Measurements from ENCODE around the gene IL27RA. TPM values are rescaled to one million over a fixed set of nuclear protein-coding genes. Genes with fewer than 3 reads are reported as not detected.
A peak's percentile ranks its signal among the peaks of the same experiment; 100 is the strongest.

Gene IL27RA
- total and polyA plus RNA-seq, 2 donors (not counting 1 experiment from before 2014, with no cell fraction given): 36.2 to 38.6 TPM

GRCh38 chr19:13987101-13987890 lies 44.3 kb upstream of the IL27RA start:
- Histone ChIP-seq H4K20me1 (ENCODE audit: control insufficient read depth, insufficient read depth, low read length, poor library complexity, severe bottlenecking) (peaks cover 5% of the 10 kb centered on the region), H3K27me3 (replicated peaks in 1 of 4; ENCODE audit: control extremely low read depth in 1 of 4, control insufficient read depth in 3 of 4, insufficient read depth in 4 of 4, low read length in 3 of 4) (no peaks in the 10 kb centered on the region), H3K4me3 (ENCODE audit: control extremely low read depth in 1 of 5, extremely low read depth in 1 of 5, insufficient read depth in 1 of 5, low read depth in 2 of 5, low read length in 4 of 5) (peak overlapping the region; percentile 9 to 54 (median 35)), H3K4me1 (ENCODE audit: control insufficient read depth in 2 of 2, insufficient read depth in 2 of 2, low read length in 2 of 2) (peaks cover 51 to 61% of the 10 kb centered on the region in 2 donors), H3K79me2 (ENCODE audit: control insufficient read depth, insufficient read depth, low read length) (peaks cover 46% of the 10 kb centered on the region), H3K4me2 (replicated peaks; ENCODE audit: low read depth, low read length, poor library complexity, severe bottlenecking) (peak overlapping the region; percentile 89), H3K9me3 (ENCODE audit: control extremely low read depth in 1 of 3, control insufficient read depth in 2 of 3, insufficient read depth in 1 of 3, low read length in 2 of 3) (no peaks in the 10 kb centered on the region), H3K27ac (ENCODE audit: low read length in 2 of 2) (peak overlapping the region; percentile 95 to 99), H2AFZ (ENCODE audit: insufficient read depth, low read depth, low read length, poor library complexity, severe bottlenecking) (peak overlapping the region; percentile 71), H3K36me3 (replicated peaks in 1 of 2; ENCODE audit: control extremely low read depth in 1 of 2, control insufficient read depth in 1 of 2, extremely low read depth in 1 of 2, insufficient read depth in 2 of 2, low read length in 1 of 2) (peaks cover 0 to 22% of the 10 kb centered on the region in 2 experiments), H3K9ac (ENCODE audit: low read length) (peak overlapping the region; percentile 65)
- no peak for ATAC-seq (ENCODE audit: low read depth)
- ChIA-PET POLR2A (interaction anchor here (0.6 to 3.5 kb wide), 9 partner anchors 11 to 141 kb away, joined by 3 to 42 read pairs (median 3); partner anchors contain the start of genes DCAF15, IL27RA and RFX1), CTCF (interaction anchor here (0.8 to 5.4 kb wide), 10 partner anchors 11 to 108 kb away, joined by 3 to 29 read pairs (median 4); partner anchors contain the start of genes DCAF15 and IL27RA)
- no peaks in the 10 kb centered on the region for H3K9me3 Mint-ChIP-seq (ENCODE audit: insufficient read depth)
- peak overlapping the region; percentile 71 for H3K4me3 Mint-ChIP-seq
- 44% methylated on average over 15 of the region's 17 CpGs for WGBS (ENCODE audit: insufficient coverage)
- peaks cover 60% of the 10 kb centered on the region for H3K4me1 Mint-ChIP-seq
- TF ChIP-seq EZH2 (IDR thresholded peaks at IDR 0.05; ENCODE audit: borderline replicate concordance, insufficient read depth, low read depth, low read length, poor library complexity, severe bottlenecking) (no peak), CTCF (IDR thresholded peaks at IDR 0.05) (no peak)
- peak; percentile 36 for DNase-seq
- no peaks in the 10 kb centered on the region for H3K27me3 Mint-ChIP-seq
- intact Hi-C loops (cut with micrococcal nuclease): loop anchor here (2.0 kb wide), 1 partner anchor 26 kb away; no protein-coding TSS in a partner anchor
- H3K27ac Mint-ChIP-seq: peak overlapping the region; percentile 99

GRCh38 chr19:13989487-13989886 lies 42.1 kb upstream of the IL27RA start:
- Mint-ChIP-seq H3K27me3 (no peaks in the 10 kb centered on the region), H3K27ac (peak overlapping the region; percentile 32), H3K4me1 (peaks cover 44% of the 10 kb centered on the region), H3K4me3 (no peak overlapping the region), H3K9me3 (ENCODE audit: insufficient read depth) (no peaks in the 10 kb centered on the region)
- Histone ChIP-seq H3K4me2 (replicated peaks; ENCODE audit: low read depth, low read length, poor library complexity, severe bottlenecking) (no peak overlapping the region), H3K9ac (ENCODE audit: low read length) (no peak overlapping the region), H3K79me2 (ENCODE audit: control insufficient read depth, insufficient read depth, low read length) (peaks cover 65% of the 10 kb centered on the region), H3K27ac (ENCODE audit: low read length in 2 of 2) (no peak overlapping the region), H3K4me1 (ENCODE audit: control insufficient read depth in 2 of 2, insufficient read depth in 2 of 2, low read length in 2 of 2) (peaks cover 36 to 40% of the 10 kb centered on the region in 2 donors), H3K27me3 (replicated peaks in 1 of 4; ENCODE audit: control extremely low read depth in 1 of 4, control insufficient read depth in 3 of 4, insufficient read depth in 4 of 4, low read length in 3 of 4) (no peaks in the 10 kb centered on the region), H2AFZ (ENCODE audit: insufficient read depth, low read depth, low read length, poor library complexity, severe bottlenecking) (no peak overlapping the region), H3K9me3 (ENCODE audit: control extremely low read depth in 1 of 3, control insufficient read depth in 2 of 3, insufficient read depth in 1 of 3, low read length in 2 of 3) (no peaks in the 10 kb centered on the region), H3K36me3 (replicated peaks in 1 of 2; ENCODE audit: control extremely low read depth in 1 of 2, control insufficient read depth in 1 of 2, extremely low read depth in 1 of 2, insufficient read depth in 2 of 2, low read length in 1 of 2) (peaks cover 0 to 29% of the 10 kb centered on the region in 2 experiments), H4K20me1 (ENCODE audit: control insufficient read depth, insufficient read depth, low read length, poor library complexity, severe bottlenecking) (peaks cover 11% of the 10 kb centered on the region), H3K4me3 (ENCODE audit: control extremely low read depth in 1 of 5, extremely low read depth in 1 of 5, insufficient read depth in 1 of 5, low read depth in 2 of 5, low read length in 4 of 5) (no peak overlapping the region)
- no peak for DNase-seq
- intact Hi-C loops (cut with micrococcal nuclease): no loop called here
- TF ChIP-seq CTCF (IDR thresholded peaks at IDR 0.05): no peak
- TF ChIP-seq EZH2 (IDR thresholded peaks at IDR 0.05; ENCODE audit: borderline replicate concordance, insufficient read depth, low read depth, low read length, poor library complexity, severe bottlenecking): no peak
- ATAC-seq (ENCODE audit: low read depth): no peak
- CTCF ChIA-PET: interaction anchor here (0.7 to 5.4 kb wide), 2 partner anchors 42 to 71 kb away, joined by 3 to 29 read pairs; partner anchors contain the start of gene IL27RA
- POLR2A ChIA-PET: interaction anchor here (0.6 to 1.1 kb wide), 3 partner anchors 13 to 467 kb away, joined by 3 to 8 read pairs (median 3); no protein-coding TSS in a partner anchor
- 98% methylated on average over 5 of the region's 7 CpGs for WGBS (ENCODE audit: insufficient coverage)
